GM19395 (cell line): ENCODE results near the gene DENND4C.
"Not testable (repeated sequence)": the region's sequence is repeated elsewhere in the genome, so short reads cannot be mapped to it uniquely, and the experiment has no call there.

Source experiments
- ATAC-seq: cut with Tn5 transposase; IDR thresholded peaks from one replicate; pipeline ENCODE4 v1.9.1; 2021; ENCODE audit warnings: mild to moderate bottlenecking, moderate library complexity; ENCODE audit not compliant: unreplicated experiment

Gene DENND4C

GRCh38 chr9:19369107-19369506 lies 138.6 kb downstream of the DENND4C start:
- ATAC-seq: no peak

GRCh38 chr9:19371942-19372341 lies 141.4 kb downstream of the DENND4C start:
- no peak for ATAC-seq

DNA sequence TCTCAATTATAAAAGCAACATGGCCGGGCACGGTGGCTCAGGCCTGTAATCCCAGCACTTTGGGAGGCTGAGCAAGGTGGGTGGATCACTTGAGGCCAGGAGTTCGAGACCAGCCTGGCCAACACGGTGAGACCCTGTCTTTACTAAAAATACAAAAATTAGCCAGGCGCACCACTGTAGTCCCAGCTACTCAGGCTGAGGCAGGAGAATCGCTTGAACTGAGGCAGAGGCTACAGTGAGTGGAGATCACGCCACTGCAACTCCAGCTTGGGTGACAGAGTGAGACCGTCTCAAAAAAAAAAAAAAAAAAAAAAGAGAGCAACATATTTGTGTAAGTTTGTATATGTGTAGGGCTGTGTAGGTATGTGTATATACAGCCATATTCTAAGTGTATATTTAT lies 142.1 kb downstream of the DENND4C start:
- ATAC-seq: no peak

DNA sequence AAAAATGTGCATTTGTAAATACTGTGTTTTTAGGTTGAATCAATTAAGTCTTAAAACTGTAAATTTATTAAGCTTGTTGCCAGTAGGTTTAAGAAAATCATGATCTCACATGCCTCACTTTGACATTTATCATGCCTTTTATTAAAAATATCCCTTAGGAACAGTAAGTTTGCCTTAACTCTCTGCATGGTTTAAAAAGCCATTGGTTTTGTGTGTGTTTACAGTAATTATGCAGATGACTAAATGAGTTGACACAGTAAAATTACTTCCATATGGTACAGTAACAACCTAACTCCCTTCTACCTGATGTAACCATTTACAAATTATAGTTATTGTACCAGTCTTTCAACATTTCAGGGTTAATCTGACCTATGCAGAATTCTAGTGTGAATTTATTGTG lies 143.0 kb downstream of the DENND4C start:
- ATAC-seq: no peak

DNA sequence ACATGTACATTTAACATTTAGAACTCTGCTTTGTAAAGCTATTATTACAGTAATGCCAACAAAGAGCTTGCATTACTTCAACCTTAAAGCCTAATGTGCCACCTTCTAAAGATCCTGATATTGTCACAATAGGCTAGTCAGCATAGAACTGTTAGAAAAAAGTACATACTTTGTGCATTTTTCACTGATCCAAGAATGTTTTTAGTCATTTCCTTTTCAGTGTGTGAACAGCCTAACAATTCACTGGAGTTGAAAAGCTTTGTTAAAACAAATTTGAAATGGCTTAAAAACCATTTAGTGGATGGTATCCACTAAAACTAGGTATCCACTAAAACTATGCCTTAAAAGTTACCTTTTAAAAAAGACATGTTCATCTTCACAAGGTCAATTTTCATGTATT lies 145.0 kb downstream of the DENND4C start:
- ATAC-seq: no peak

GRCh38 chr9:19376931-19377330 lies 146.4 kb downstream of the DENND4C start:
- ATAC-seq: no peak

GRCh38 chr9:19378164-19378563 lies 147.7 kb downstream of the DENND4C start:
- ATAC-seq: no peak

DNA sequence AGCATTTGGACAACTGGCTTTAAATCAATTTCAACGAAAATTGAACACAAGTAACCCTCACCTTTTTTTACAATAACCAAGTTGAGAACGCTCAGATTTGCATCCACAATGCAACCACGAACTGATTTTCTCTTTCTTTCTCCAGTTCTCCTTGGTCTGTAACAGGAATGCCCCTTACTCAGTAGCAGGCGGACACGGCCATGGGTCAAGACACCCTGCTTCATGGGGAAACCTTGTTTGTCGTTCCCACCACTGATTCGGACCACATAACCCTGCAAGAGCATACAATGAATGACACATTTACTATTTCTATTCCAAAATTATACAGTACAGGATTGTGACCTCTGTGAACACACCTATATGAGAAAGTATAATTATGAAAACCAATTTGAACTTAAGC lies 148.2 kb downstream of the DENND4C start:
- ATAC-seq: no peak

GRCh38 chr9:19379283-19379682 lies 148.8 kb downstream of the DENND4C start:
- ATAC-seq: no peak

DNA sequence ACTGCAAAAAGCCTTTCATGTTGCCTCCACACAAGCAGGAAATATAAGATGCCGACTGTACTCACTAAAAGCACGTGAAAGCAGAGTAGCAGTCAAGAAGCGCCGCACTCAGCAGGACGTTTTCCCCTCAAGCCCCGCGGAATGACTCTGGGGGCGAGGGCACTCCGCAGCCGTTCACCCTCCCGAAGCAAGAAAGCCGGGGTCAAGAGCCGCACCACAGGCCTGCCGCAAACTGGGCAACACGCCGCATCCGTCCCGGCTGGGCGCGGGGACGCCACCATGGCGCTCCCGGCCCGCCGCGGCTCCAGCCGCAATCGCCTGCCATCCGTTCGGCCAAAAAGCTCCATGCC lies 149.2 kb downstream of the DENND4C start:
- peak; percentile 46 for ATAC-seq

DNA sequence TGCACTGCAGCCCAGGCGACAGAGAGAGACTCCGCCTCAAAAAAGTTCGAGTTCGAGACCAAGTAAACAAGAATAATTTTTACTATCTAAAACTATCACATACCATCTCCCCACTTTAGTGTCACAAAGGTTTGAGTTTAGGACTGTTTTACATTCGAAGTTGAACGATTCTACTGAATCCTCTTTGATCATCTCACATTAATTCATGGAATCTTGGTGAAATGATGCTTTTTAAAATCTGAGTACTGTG lies 150.3 kb downstream of the DENND4C start:
- ATAC-seq: no peak

GRCh38 chr9:19381656-19382055 lies 151.2 kb downstream of the DENND4C start:
- ATAC-seq: no peak

DNA sequence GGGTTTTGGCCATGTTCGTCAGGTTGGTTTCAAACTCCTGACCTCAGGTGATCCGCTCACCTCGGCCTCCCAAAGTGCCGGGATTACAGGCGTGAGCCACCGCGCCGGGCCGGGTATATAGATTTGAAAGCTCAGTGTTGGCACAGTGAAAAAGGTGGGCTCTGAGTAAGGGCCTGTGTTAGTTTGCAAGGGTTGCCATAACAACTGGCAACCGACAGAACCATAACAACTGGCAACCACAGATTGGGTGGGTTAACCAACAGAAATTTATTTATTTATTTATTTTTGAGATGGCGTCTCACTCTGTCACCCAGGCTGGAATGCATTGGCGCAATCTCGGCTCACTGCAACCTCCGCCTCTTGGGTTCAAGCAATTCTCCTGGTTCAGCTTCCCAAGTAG lies 154.7 kb downstream of the DENND4C start:
- ATAC-seq: not testable (repeated sequence)

DNA sequence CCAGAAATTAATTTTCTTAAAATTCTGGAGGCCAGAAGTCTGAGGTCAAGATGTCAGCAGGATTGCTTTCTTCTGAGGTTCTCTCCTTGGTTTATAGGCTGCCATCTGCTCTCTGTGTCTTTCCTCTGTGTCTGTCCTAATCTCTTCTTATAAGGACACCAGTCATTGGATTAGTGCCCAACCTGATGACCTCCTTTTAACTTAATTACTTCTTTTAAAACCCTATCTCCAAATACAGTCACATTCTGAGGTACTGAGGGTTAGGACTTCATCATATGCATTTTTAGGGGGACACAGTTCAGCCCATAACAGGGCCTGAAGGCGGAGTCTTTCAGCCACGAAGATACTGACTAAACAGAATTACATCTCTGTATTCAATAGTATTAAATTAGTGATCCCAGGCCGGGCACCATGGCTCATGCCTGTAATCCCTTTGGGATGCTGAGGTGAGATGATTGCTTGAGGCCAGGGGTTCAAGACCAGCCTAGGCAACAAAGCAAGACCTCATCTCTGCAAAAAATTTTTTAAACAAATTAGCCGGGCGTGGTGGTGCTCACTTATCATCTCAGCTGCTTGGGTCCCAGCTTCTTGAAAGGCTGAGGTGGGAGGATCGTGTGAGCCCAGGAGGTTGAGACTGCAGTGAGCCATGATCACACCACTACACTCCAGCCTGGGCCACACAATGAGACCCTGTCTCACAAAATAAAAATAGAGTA lies 155.5 kb downstream of the DENND4C start:
- ATAC-seq: no peak

DNA sequence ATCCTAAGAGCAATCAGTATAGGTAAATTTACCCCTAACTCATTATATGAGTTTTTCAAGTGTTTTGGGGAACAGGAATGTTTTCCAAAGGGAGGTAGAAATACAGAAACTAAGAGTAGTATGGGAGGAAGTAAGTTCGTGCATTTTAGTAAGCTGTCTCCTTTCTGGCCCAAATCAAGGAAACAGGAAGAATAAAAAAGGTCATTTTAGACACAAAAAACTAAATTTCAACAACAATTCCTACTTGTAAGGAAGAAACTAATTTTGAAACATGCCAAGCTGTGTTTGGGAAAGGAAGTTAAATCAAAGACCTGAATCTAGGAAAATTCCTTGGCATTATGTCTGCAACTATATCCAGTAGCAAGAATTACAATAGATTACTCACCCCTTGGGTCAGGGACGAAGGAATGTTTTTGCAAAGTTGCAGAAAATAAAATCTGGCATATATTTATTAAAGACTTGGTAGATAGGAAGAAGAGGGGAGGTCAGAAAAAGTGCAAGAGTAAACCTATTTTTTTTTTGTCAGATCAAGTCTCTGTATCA lies 156.1 kb downstream of the DENND4C start:
- no peak for ATAC-seq

DNA sequence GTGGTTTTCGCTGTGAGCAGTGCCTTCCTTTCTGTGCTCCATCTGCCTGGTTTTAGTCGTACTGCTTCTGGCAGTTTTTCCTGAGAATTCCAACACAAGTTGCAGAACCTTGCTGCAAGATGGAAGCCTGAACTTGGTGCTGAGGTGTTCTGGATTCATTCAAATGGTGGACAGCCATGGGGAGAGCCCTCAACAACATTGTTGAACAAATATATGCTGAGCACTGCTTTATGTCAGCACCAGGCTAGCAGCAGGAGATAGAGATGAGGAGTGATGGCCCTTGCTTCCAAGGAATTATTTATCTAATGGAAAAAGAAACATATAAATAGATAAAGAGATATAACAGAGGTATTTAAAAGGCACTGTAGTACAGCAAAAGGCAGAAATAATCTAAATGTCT lies 156.8 kb downstream of the DENND4C start:
- ATAC-seq: no peak

GRCh38 chr9:19389539-19389938 lies 159.0 kb downstream of the DENND4C start:
- ATAC-seq: not testable (repeated sequence)

DNA sequence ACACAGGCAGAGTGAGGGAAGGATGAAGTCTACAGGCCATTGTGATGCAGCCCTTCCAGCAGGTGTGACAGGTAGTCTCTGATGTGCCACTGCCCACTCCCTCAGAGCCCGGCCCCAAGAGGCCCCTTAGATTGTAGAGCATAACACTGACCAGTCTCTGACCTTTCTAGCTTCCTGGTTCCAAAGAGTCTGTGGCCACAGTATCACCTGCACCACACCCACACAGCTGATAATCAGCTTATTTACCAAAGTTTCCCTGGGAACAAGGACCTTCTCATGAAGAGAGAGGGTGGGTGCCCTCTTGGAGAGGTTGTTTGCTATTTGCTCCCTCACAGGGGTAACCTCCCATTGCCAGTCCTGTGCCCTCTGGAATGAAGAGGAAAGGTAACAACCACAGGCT lies 167.4 kb downstream of the DENND4C start:
- no peak for ATAC-seq

DNA sequence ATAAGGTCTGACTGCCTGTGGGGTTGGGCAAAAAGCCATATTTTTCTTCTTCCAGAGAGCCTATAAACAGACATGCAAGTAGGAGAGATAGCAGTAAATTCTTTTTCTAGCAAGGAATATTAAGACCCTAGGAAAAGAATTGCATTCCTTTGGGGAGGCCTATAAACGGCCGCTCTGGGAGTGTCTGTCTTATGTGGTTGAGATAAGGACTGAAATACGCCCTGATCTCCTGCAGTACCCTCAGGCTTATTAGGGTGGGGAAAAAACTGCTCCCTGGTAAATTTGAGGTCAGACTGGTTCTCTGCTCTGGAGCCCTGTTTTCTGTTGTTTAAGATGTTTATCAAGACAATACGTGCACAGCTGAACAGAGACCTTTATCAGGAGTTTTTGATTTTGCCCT lies 172.7 kb downstream of the DENND4C start:
- ATAC-seq: not testable (repeated sequence)

DNA sequence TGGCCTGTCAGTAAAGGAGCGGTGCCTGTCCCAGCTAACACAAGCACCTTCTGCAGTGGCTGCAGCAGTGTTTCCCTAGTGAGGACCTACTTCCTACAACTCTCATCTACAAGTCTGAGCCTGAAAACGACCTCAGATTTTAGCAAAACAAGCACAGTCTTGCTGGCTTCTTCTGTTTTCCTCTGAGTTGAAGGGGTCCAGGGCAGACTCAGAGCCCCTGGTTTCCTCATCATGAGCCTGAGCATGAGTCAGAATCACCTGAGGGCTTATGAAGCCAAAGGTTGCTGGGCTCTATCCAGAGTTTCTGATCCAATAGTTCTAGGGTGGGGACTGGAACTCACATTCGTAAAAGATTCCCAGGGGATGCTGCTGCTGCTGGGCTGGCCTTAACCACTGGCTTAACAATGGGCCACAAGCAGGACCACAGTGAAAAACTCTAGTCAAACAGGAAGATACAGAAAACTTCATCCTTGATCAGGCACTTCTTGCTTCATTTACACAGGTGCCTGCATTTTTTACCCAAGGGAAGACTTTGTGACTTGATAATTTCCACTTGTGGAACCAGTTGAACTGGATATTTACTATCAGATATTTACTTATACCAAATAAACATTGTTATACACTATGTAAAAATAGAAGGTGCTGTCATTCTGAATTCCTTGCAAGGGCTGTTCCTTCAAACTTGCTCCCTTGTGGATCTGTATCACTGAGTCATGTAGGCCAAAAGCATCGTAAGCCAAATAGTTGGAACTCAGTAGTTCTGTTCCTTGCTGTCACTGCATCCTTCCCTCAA lies 174.0 kb downstream of the DENND4C start:
- ATAC-seq: no peak

GRCh38 chr9:19405771-19406170 lies 175.3 kb downstream of the DENND4C start:
- no peak for ATAC-seq

DNA sequence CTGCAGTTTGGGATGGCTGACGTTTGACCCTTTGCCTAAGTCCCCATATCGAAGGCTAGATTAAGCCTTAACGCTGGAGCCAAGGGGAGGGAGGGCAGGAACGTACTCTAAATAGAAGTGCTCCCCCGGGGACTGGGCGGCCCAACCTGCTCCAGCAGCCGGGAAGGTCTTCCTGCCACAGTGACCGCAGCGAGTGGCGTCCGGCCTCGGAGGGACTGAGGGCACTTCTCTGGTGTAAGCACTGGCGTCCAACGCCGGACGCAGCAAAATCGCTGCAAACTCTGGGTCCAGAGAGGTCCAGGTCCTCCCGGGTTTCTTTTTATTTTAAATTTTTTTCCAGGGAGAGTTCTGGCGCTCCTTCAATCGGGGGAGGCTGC lies 177.8 kb downstream of the DENND4C start:
- ATAC-seq: peak; percentile 12
